Endodermal cell (in vitro differentiated cells): Measurements from ENCODE around the gene NRXN2. TPM values are rescaled to one million over a fixed set of nuclear protein-coding genes. Genes with fewer than 3 reads are reported as not detected.
"Not testable (repeated sequence)": the region's sequence is repeated elsewhere in the genome, so short reads cannot be mapped to it uniquely, and the experiment has no call there.

Experiments used
- DNase-seq: peaks from one replicate; pipeline ENCODE4 v3.0.0-alpha.2; 2017
- H3K27ac ChIP-seq: 2 replicates; pipeline ENCODE4 v1.5.1; 2013; ENCODE audit warnings: mild to moderate bottlenecking, low read depth, low read length, moderate library complexity
- H3K27me3 ChIP-seq: 2 replicates; pipeline ENCODE4 v1.6.1; 2013; ENCODE audit warnings: mild to moderate bottlenecking, low read length, moderate library complexity; ENCODE audit not compliant: insufficient read depth, control insufficient read depth, poor library complexity, severe bottlenecking
- H3K36me3 ChIP-seq: 2 replicates; pipeline ENCODE4 v1.7.0; 2013; ENCODE audit warnings: mild to moderate bottlenecking, low read length, moderate library complexity; ENCODE audit not compliant: control insufficient read depth, insufficient read depth
- H3K4me1 ChIP-seq: one replicate; pipeline ENCODE4 v1.7.0; 2013; ENCODE audit warnings: low read length; ENCODE audit not compliant: control insufficient read depth, insufficient read depth
- H3K4me3 ChIP-seq: 2 replicates; pipeline ENCODE4 v1.5.1; 2013; ENCODE audit warnings: mild to moderate bottlenecking, low read length, moderate library complexity
- H3K9ac ChIP-seq: 2 replicates; pipeline ENCODE4 v1.6.1; 2013; ENCODE audit warnings: mild to moderate bottlenecking, low read length, moderate library complexity; ENCODE audit not compliant: poor library complexity, severe bottlenecking; ENCODE audit errors: extremely low read depth
- H3K9me3 ChIP-seq: 2 replicates; pipeline ENCODE4 v1.6.1; 2013; ENCODE audit warnings: mild to moderate bottlenecking, low read length, moderate library complexity; ENCODE audit not compliant: control insufficient read depth
- H3K27ac Mint-ChIP-seq: 2 replicates; pipeline ENCODE4 v1.8.0; 2020; ENCODE audit warnings: mixed read lengths
- H3K27me3 Mint-ChIP-seq: 2 replicates; pipeline ENCODE4 v1.8.0; 2021; ENCODE audit warnings: mild to moderate bottlenecking, mixed read lengths; ENCODE audit not compliant: insufficient read depth
- H3K36me3 Mint-ChIP-seq: 2 replicates; pipeline ENCODE4 v1.8.0; 2020; ENCODE audit warnings: low read depth, mixed read lengths
- H3K4me1 Mint-ChIP-seq: 2 replicates; pipeline ENCODE4 v1.8.0; 2020; ENCODE audit warnings: mixed read lengths
- H3K4me3 Mint-ChIP-seq: 2 replicates; pipeline ENCODE4 v1.8.0; 2020; ENCODE audit warnings: mild to moderate bottlenecking, moderate library complexity, mixed read lengths
- H3K9me3 Mint-ChIP-seq: 2 replicates; pipeline ENCODE4 v1.8.0; 2020; ENCODE audit warnings: mild to moderate bottlenecking, mixed read lengths
- WGBS, 2 experiments: methylation state at CpG; one replicate each; pipeline versions ENCODE4 v1.1.5 to v1.1.7; 2013; ENCODE audit warnings: missing lambda C conversion rate in 2 of 2, mixed read lengths in 1 of 2; ENCODE audit not compliant: insufficient coverage in 1 of 2, insufficient read length in 1 of 2; 5-methylcytosine and 5-hydroxymethylcytosine counted together
- total RNA-seq, 2 donors: library from RNA; stranded (reverse); fragmentation: NEBNext Ultra II Directional in 1 of 2; extraction: Animal tissue kit (Norgen Biotek cat#: 25700) in 1 of 2; gene quantifications; 2 replicates in 1 of 2; 3 replicates in 1 of 2; pipeline ENCODE4 v1.2.1, GENCODE V29; 2021
- TF ChIP-seq, protein P1 (sequence below): fragments of 200-600 bp; sonication (generic); conservative IDR thresholded peaks from 2 replicates; pipeline ENCODE4 v1.5.0; 2021; ENCODE audit warnings: antibody characterized with exemption, mild to moderate bottlenecking

NRXN2 gene
- total RNA-seq, 2 donors from 2014 or later = 1.00 to 1.5 TPM

DNA sequence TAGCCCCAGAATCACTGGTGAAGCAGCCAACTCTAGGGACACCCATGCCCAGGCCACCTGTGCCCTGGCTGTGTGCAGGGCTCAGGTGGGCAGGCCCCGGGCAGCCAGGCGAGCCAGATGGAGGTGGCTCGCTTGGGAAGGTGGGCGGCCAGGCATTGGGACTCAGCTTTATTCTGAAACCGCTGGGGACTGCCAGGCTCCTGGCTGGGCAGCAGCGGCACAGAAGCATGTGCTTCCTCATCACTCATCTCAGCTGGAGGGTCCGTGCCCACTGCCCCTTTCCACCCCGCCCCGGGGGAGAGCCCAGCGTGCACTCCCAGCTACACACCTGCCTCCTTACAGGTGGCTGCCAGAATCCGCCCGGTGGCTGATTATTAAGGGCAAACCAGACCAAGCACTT lies 159.0 kb downstream of the NRXN2 start:
- H3K27ac ChIP-seq = no peak overlapping the region
- peaks cover 4% of the 10 kb centered on the region for H3K4me1 Mint-ChIP-seq
- no peak overlapping the region for H3K4me3 Mint-ChIP-seq
- no peaks in the 10 kb centered on the region for H3K36me3 ChIP-seq
- 89 to 94% methylated on average over 9 to 12 of the region's 12 CpGs for WGBS, 2 experiments
- no peaks in the 10 kb centered on the region for H3K9me3 ChIP-seq
- no peak overlapping the region for H3K27ac Mint-ChIP-seq
- peaks cover 1% of the 10 kb centered on the region for H3K27me3 Mint-ChIP-seq
- H3K9me3 Mint-ChIP-seq = no peaks in the 10 kb centered on the region
- TF ChIP-seq, protein P1, sequence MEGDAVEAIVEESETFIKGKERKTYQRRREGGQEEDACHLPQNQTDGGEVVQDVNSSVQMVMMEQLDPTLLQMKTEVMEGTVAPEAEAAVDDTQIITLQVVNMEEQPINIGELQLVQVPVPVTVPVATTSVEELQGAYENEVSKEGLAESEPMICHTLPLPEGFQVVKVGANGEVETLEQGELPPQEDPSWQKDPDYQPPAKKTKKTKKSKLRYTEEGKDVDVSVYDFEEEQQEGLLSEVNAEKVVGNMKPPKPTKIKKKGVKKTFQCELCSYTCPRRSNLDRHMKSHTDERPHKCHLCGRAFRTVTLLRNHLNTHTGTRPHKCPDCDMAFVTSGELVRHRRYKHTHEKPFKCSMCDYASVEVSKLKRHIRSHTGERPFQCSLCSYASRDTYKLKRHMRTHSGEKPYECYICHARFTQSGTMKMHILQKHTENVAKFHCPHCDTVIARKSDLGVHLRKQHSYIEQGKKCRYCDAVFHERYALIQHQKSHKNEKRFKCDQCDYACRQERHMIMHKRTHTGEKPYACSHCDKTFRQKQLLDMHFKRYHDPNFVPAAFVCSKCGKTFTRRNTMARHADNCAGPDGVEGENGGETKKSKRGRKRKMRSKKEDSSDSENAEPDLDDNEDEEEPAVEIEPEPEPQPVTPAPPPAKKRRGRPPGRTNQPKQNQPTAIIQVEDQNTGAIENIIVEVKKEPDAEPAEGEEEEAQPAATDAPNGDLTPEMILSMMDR = peak; percentile 20
- no peaks in the 10 kb centered on the region for H3K36me3 Mint-ChIP-seq
- H3K27me3 ChIP-seq = no peaks in the 10 kb centered on the region
- H3K4me3 ChIP-seq = no peak overlapping the region
- H3K4me1 ChIP-seq = no peaks in the 10 kb centered on the region
- no peak for DNase-seq
- no peak overlapping the region for H3K9ac ChIP-seq

DNA sequence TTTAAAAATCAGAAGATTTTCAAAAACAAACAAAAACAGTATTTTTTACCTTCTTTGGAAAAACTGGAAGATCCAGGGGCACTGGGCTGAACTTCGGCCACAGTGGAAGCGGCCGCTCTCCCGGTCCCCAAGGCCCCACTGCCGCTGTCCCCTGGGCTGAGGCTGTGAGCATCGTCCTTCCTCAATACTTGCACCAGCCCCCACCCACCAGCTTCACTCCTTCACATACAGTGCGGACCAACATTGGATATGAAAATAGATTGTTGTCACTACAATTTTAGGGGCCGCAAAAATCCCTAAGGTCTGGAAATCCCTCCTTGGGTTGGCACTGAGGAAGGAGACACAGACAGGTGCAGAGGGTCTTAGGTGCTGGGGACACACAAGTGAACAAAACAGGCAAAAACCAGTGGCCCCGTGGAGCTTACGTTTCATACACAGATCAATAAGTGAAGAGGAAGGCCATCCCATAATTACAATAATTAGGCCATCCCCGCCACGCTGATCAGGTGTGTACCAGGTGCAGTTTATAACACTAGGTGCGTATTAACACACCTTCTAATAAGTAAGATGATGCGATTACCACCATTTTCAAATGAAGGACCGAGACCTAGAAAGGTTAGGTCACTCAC lies 160.2 kb downstream of the NRXN2 start:
- H3K27me3 Mint-ChIP-seq = peaks cover 1% of the 10 kb centered on the region
- DNase-seq = no peak

DNA sequence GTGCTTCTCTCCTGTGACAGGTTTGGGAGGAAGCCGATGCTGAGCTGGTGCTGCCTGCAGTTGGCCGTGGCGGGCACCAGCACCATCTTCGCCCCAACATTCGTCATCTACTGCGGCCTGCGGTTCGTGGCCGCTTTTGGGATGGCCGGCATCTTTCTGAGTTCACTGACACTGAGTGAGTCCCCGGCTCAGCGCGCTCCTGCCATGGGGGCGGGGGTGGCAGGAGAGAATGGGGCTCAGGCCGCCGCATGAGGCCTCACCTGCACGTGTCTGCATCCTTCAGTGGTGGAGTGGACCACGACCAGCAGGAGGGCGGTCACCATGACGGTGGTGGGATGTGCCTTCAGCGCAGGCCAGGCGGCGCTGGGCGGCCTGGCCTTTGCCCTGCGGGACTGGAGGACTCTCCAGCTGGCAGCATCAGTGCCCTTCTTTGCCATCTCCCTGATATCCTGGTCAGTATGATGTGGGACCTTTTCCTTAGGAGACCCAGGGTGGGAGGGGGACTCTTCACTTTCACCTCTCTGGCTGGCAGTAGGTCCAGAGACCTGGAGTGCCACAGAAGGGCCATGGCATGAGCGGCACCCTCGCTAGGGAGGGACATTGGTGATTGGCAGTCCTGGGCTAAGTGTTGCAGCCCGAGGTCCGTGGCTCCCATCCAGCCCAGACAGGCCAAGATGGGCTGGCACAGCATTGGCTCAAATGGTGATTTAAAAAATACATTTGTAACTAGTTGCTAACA lies 160.8 kb downstream of the NRXN2 start:
- Mint-ChIP-seq H3K4me3 (no peak overlapping the region), H3K36me3 (no peaks in the 10 kb centered on the region), H3K9me3 (no peaks in the 10 kb centered on the region), H3K4me1 (peaks cover 10% of the 10 kb centered on the region), H3K27me3 (peaks cover 3% of the 10 kb centered on the region), H3K27ac (no peak overlapping the region)
- Histone ChIP-seq H3K27me3 (no peaks in the 10 kb centered on the region), H3K4me1 (no peaks in the 10 kb centered on the region), H3K36me3 (no peaks in the 10 kb centered on the region), H3K27ac (no peak overlapping the region), H3K9ac (no peak overlapping the region), H3K9me3 (no peaks in the 10 kb centered on the region), H3K4me3 (no peak overlapping the region)
- TF ChIP-seq, protein P1 = no peak
- 91 to 92% methylated on average over 19 to 29 of the region's 29 CpGs for WGBS, 2 experiments
- no peak for DNase-seq

More for the DNA sequence above, 160.2 kb downstream of the NRXN2 start:
- no peaks in the 10 kb centered on the region for H3K9me3 ChIP-seq
- H3K4me3 ChIP-seq = no peak overlapping the region
- H3K36me3 ChIP-seq = no peaks in the 10 kb centered on the region
- no peak overlapping the region for H3K4me3 Mint-ChIP-seq
- H3K4me1 ChIP-seq = no peaks in the 10 kb centered on the region
- H3K27ac Mint-ChIP-seq = no peak overlapping the region
- H3K27me3 ChIP-seq = no peaks in the 10 kb centered on the region
- H3K9me3 Mint-ChIP-seq = no peaks in the 10 kb centered on the region
- H3K4me1 Mint-ChIP-seq = peaks cover 10% of the 10 kb centered on the region
- TF ChIP-seq, protein P1 = no peak
- no peak overlapping the region for H3K27ac ChIP-seq
- H3K9ac ChIP-seq = no peak overlapping the region
- no peaks in the 10 kb centered on the region for H3K36me3 Mint-ChIP-seq
- WGBS, 2 experiments = 92 to 93% methylated on average over 11 to 15 of the region's 15 CpGs

GRCh38 chr11:64561429-64561828 lies 161.6 kb downstream of the NRXN2 start:
- 71 to 87% methylated on average over 1 to 2 of the region's 3 CpGs for WGBS, 2 experiments
- not testable (repeated sequence) for H3K4me1 Mint-ChIP-seq, H3K9ac ChIP-seq, H3K36me3 ChIP-seq, H3K27ac Mint-ChIP-seq, H3K4me3 ChIP-seq, H3K27me3 ChIP-seq, DNase-seq, H3K36me3 Mint-ChIP-seq, H3K27me3 Mint-ChIP-seq, H3K9me3 ChIP-seq, H3K4me3 Mint-ChIP-seq, H3K27ac ChIP-seq, H3K9me3 Mint-ChIP-seq, H3K4me1 ChIP-seq
